H9 (cell line): ENCODE measurements around the gene STAU1. TPM values are rescaled to one million over a fixed set of nuclear protein-coding genes. Genes with fewer than 3 reads are reported as not detected.
A peak's percentile ranks its signal among the peaks of the same experiment; 100 is the strongest.
"Not testable (repeated sequence)": the region's sequence is repeated elsewhere in the genome, so short reads cannot be mapped to it uniquely, and the experiment has no call there.

Experiments
- DNase-seq: peaks from one replicate; pipeline ENCODE4 v3.0.0-alpha.2; 2017
- H2AFZ ChIP-seq: one replicate; pipeline ENCODE4 v1.6.1; 2013; ENCODE audit warnings: mild to moderate bottlenecking, low read length, control low read depth, moderate library complexity
- H2AK5ac ChIP-seq: 2 replicates; pipeline ENCODE4 v1.6.1; 2013; ENCODE audit warnings: low read length, control low read depth, mixed read lengths; ENCODE audit not compliant: insufficient read length
- H2BK120ac ChIP-seq: one replicate; pipeline ENCODE4 v1.6.1; 2013; ENCODE audit warnings: low read depth, mild to moderate bottlenecking, low read length, control low read depth, inconsistent platforms; ENCODE audit not compliant: poor library complexity, severe bottlenecking
- H2BK12ac ChIP-seq: 2 replicates; pipeline ENCODE4 v1.6.1; 2013; ENCODE audit warnings: low read length, control low read depth, mixed read lengths, low read depth; ENCODE audit not compliant: insufficient read length
- H2BK15ac ChIP-seq: 2 replicates; pipeline ENCODE4 v1.6.1; 2013; ENCODE audit warnings: low read depth, low read length, control low read depth
- H2BK20ac ChIP-seq: one replicate; pipeline ENCODE4 v1.6.1; 2013; ENCODE audit warnings: low read depth, mild to moderate bottlenecking, low read length, control low read depth, inconsistent platforms; ENCODE audit not compliant: poor library complexity, severe bottlenecking
- H2BK5ac ChIP-seq: 2 replicates; pipeline ENCODE4 v1.6.1; 2013; ENCODE audit warnings: low read length, control low read depth, mixed read lengths; ENCODE audit not compliant: insufficient read length
- H3K14ac ChIP-seq: 2 replicates; pipeline ENCODE4 v1.6.1; 2013; ENCODE audit warnings: low read length, control low read depth; ENCODE audit not compliant: insufficient read depth
- H3K18ac ChIP-seq: 2 replicates; pipeline ENCODE4 v1.6.1; 2013; ENCODE audit warnings: low read depth, mild to moderate bottlenecking, mixed read lengths, low read length, control low read depth; ENCODE audit not compliant: insufficient read length
- H3K23ac ChIP-seq: 2 replicates; pipeline ENCODE4 v1.6.1; 2013; ENCODE audit warnings: low read length, control low read depth, mixed read lengths, low read depth; ENCODE audit not compliant: insufficient read length
- H3K23me2 ChIP-seq: 2 replicates; pipeline ENCODE4 v1.6.1; 2013; ENCODE audit warnings: low read depth, mild to moderate bottlenecking, mixed read lengths, low read length, control low read depth; ENCODE audit not compliant: insufficient read length, poor library complexity, severe bottlenecking
- H3K27ac ChIP-seq: 2 replicates; pipeline ENCODE4 v1.5.1; 2013; ENCODE audit warnings: low read length, control low read depth, mixed read lengths, low read depth; ENCODE audit not compliant: insufficient read length
- H3K27me3 ChIP-seq: 2 replicates; pipeline ENCODE4 v1.6.1; 2013; ENCODE audit warnings: low read length, control low read depth, inconsistent platforms; ENCODE audit not compliant: insufficient read depth
- H3K4ac ChIP-seq: 2 replicates; pipeline ENCODE4 v1.6.1; 2013; ENCODE audit warnings: low read depth, mild to moderate bottlenecking, control low read depth, inconsistent platforms, low read length, moderate library complexity
- H3K4me1 ChIP-seq: 2 replicates; pipeline ENCODE4 v1.6.1; 2013; ENCODE audit warnings: low read length, control low read depth, inconsistent platforms; ENCODE audit not compliant: insufficient read depth
- H3K4me2 ChIP-seq: 2 replicates; pipeline ENCODE4 v1.6.1; 2013; ENCODE audit warnings: low read length, control low read depth, mixed read lengths; ENCODE audit not compliant: insufficient read length, insufficient read depth
- H3K56ac ChIP-seq: 2 replicates; pipeline ENCODE4 v1.6.1; 2013; ENCODE audit warnings: low read depth, mild to moderate bottlenecking, mixed read lengths, low read length, control low read depth; ENCODE audit not compliant: insufficient read length
- H3K79me1 ChIP-seq: 2 replicates; pipeline ENCODE4 v1.6.1; 2013; ENCODE audit warnings: low read depth, mild to moderate bottlenecking, moderate library complexity, low read length, control low read depth, inconsistent platforms; ENCODE audit not compliant: insufficient read depth, poor library complexity, severe bottlenecking
- H3K79me2 ChIP-seq: 2 replicates; pipeline ENCODE4 v1.6.1; 2013; ENCODE audit warnings: low read length, control low read depth, inconsistent platforms; ENCODE audit not compliant: insufficient read depth
- H3K9ac ChIP-seq: 2 replicates; pipeline ENCODE4 v1.6.1; 2013; ENCODE audit warnings: low read length, control low read depth, mixed read lengths; ENCODE audit not compliant: insufficient read length; ENCODE audit errors: extremely low read depth
- H3K9me3 ChIP-seq: one replicate; pipeline ENCODE4 v1.6.1; 2013; ENCODE audit warnings: low read depth, low read length, inconsistent platforms; ENCODE audit not compliant: control insufficient read depth
- H3T11ph ChIP-seq: one replicate; pipeline ENCODE4 v1.6.1; 2013; ENCODE audit warnings: mild to moderate bottlenecking, low read length, control low read depth, inconsistent platforms
- H4K20me1 ChIP-seq: one replicate; pipeline ENCODE4 v1.6.1; 2013; ENCODE audit not compliant: control insufficient read depth, insufficient read length, insufficient read depth
- H4K5ac ChIP-seq: 2 replicates; pipeline ENCODE4 v1.6.1; 2013; ENCODE audit warnings: low read depth, mild to moderate bottlenecking, mixed read lengths, low read length, control low read depth; ENCODE audit not compliant: insufficient read length
- H4K8ac ChIP-seq: replicated peaks from 2 replicates; pipeline ENCODE4 v1.6.1; 2013; ENCODE audit warnings: low read length, control low read depth, mixed read lengths, low read depth; ENCODE audit not compliant: insufficient read length
- H4K91ac ChIP-seq: 2 replicates; pipeline ENCODE4 v1.6.1; 2013; ENCODE audit warnings: low read depth, mild to moderate bottlenecking, moderate library complexity, mixed read lengths, low read length, control low read depth; ENCODE audit not compliant: insufficient read length
- H3K27ac Mint-ChIP-seq, 3 experiments: 2 replicates in 2 of 3; 3 replicates in 1 of 3; pipeline ENCODE4 v1.8.0; 2020 to 2021; ENCODE audit warnings: mixed read lengths in 3 of 3, mild to moderate bottlenecking in 1 of 3, moderate library complexity in 1 of 3
- H3K27me3 Mint-ChIP-seq: 2 replicates; pipeline ENCODE4 v1.8.0; 2021; ENCODE audit warnings: low read depth, mild to moderate bottlenecking, moderate library complexity, mixed read lengths
- H3K36me3 Mint-ChIP-seq, 3 experiments: 2 replicates in 2 of 3; 3 replicates in 1 of 3; pipeline ENCODE4 v1.8.0; 2020 to 2021; ENCODE audit warnings: low read depth in 3 of 3, mixed read lengths in 3 of 3; ENCODE audit not compliant: insufficient read depth in 1 of 3
- H3K4me1 Mint-ChIP-seq, 2 experiments: 2 replicates each; pipeline ENCODE4 v1.8.0; 2020; ENCODE audit warnings: mixed read lengths in 2 of 2
- H3K4me3 Mint-ChIP-seq, 2 experiments: 2 replicates in 1 of 2; 3 replicates in 1 of 2; pipeline ENCODE4 v1.8.0; 2020 to 2021; ENCODE audit warnings: mild to moderate bottlenecking in 2 of 2, mixed read lengths in 2 of 2, moderate library complexity in 1 of 2
- H3K9me3 Mint-ChIP-seq, 2 experiments: 2 replicates in 1 of 2; 3 replicates in 1 of 2; pipeline ENCODE4 v1.8.0; 2020; ENCODE audit warnings: mild to moderate bottlenecking in 2 of 2, mixed read lengths in 2 of 2, moderate library complexity in 1 of 2
- CTCF ChIP-seq: fragments of 200-600 bp; sonication (generic); conservative IDR thresholded peaks from 3 replicates; pipeline ENCODE4 v1.8.0; 2021; ENCODE audit warnings: antibody characterized with exemption, mild to moderate bottlenecking
- WGBS: extraction: QIAGEN DNeasy Blood & Tissue Kit; methylation state at CpG from one replicate; pipeline ENCODE4 v1.1.7; 2013; ENCODE audit warnings: missing lambda C conversion rate, low lambda C conversion rate, mixed read lengths; ENCODE audit not compliant: insufficient read length; ENCODE audit errors: extremely low coverage; 5-methylcytosine and 5-hydroxymethylcytosine counted together
- total RNA-seq: library from RNA; stranded (reverse); gene quantifications from 2 replicates; pipeline ENCODE4 v1.2.1, GENCODE V29; 2021

Gene STAU1
- total RNA-seq, 1 experiment from 2014 or later: 106 TPM

- no peak overlapping the region for H3K14ac ChIP-seq
- no peaks in the 10 kb centered on the region for H3K27me3 ChIP-seq
- H2BK5ac ChIP-seq: no peak overlapping the region
- H3K9me3 Mint-ChIP-seq: no peaks in the 10 kb centered on the region
- H3K4ac ChIP-seq: no peak overlapping the region
- H3T11ph ChIP-seq: no peak overlapping the region
- DNase-seq: no peak
- peaks cover 47% of the 10 kb centered on the region for H3K79me2 ChIP-seq
- peaks cover 0 to 4% (median 0%) of the 10 kb centered on the region in 3 experiments; a peak in 3 of 7 replicates for H3K36me3 Mint-ChIP-seq
- no peak overlapping the region for H2AFZ ChIP-seq
- H3K4me1 Mint-ChIP-seq: peaks cover 39 to 40% of the 10 kb centered on the region in 2 experiments
- no peak overlapping the region for H3K56ac ChIP-seq
- no peak overlapping the region for H4K91ac ChIP-seq
- peaks cover 7% of the 10 kb centered on the region for H3K79me1 ChIP-seq
- H2BK12ac ChIP-seq: no peak overlapping the region
- H3K18ac ChIP-seq: no peak overlapping the region
- H2AK5ac ChIP-seq: no peak overlapping the region
- no peak overlapping the region for H4K5ac ChIP-seq
- H4K8ac ChIP-seq: no peak overlapping the region
- H4K20me1 ChIP-seq: no peaks in the 10 kb centered on the region
- TF ChIP-seq CTCF: no peak
- no peak overlapping the region for H2BK20ac ChIP-seq
- H3K9ac ChIP-seq: no peak overlapping the region
- no peak overlapping the region for H3K27ac ChIP-seq
- H3K4me2 ChIP-seq: no peak overlapping the region
- H3K9me3 ChIP-seq: no peaks in the 10 kb centered on the region
- no peak overlapping the region for H2BK15ac ChIP-seq
- H3K4me3 Mint-ChIP-seq: no peak overlapping the region
- no peak overlapping the region for H2BK120ac ChIP-seq
- H3K27ac Mint-ChIP-seq: no peak overlapping the region
- peaks cover 9% of the 10 kb centered on the region for H3K23me2 ChIP-seq
- no peak overlapping the region for H3K23ac ChIP-seq
- no CpG with 5 or more reads among the region's 3 CpGs for WGBS
- H3K27me3 Mint-ChIP-seq: no peaks in the 10 kb centered on the region; the same call in 1 of the 2 replicates
- no peaks in the 10 kb centered on the region; the same call in 1 of the 2 replicates for H3K4me1 ChIP-seq
Observed at GRCh38 chr20:49184691-49185070, 3.5 kb downstream of the STAU1 start.

GRCh38 chr20:49184084-49184501 is 4.0 kb downstream of the STAU1 start:
- H3K14ac ChIP-seq, H3K27me3 Mint-ChIP-seq, H3K9me3 ChIP-seq, H4K5ac ChIP-seq, H3K23me2 ChIP-seq, H3K79me1 ChIP-seq, H3K36me3 Mint-ChIP-seq, H3K4me3 Mint-ChIP-seq, DNase-seq, H3K4me2 ChIP-seq, H4K20me1 ChIP-seq, H2AFZ ChIP-seq, H2BK15ac ChIP-seq, H2BK20ac ChIP-seq, H3K9me3 Mint-ChIP-seq, H3K18ac ChIP-seq, H3T11ph ChIP-seq, H3K9ac ChIP-seq, H3K27ac ChIP-seq, H2BK5ac ChIP-seq, H2BK12ac ChIP-seq, H4K91ac ChIP-seq, H3K4me1 ChIP-seq, H4K8ac ChIP-seq, H3K56ac ChIP-seq, H2AK5ac ChIP-seq, H2BK120ac ChIP-seq, H3K4ac ChIP-seq, H3K27me3 ChIP-seq: not testable (repeated sequence)
- Histone ChIP-seq H3K79me2 (peaks cover 51% of the 10 kb centered on the region), H3K23ac (peak overlapping the region; percentile 62)
- Mint-ChIP-seq H3K4me1 (peaks cover 42 to 45% of the 10 kb centered on the region in 2 experiments), H3K27ac (0 out of 7 replicates have a peak overlapping the region, but pooled peaks of 2 of the 3 experiments have one; percentile 30 to 36)
- no CpG with 5 or more reads among the region's 5 CpGs for WGBS
